Measurements from ENCODE around the gene CAMK2B. TPM values are rescaled to one million over a fixed set of nuclear protein-coding genes. Genes with fewer than 3 reads are reported as not detected.

Gene CAMK2B
- total RNA-seq, 1 donor from 2014 or later, result 31.8 TPM

GRCh38 chr7:44309271-44310091 is 15.9 kb downstream of the CAMK2B start:
- peak; percentile 47 for DNase-seq (ENCODE audit: low read depth)

- DNase-seq (ENCODE audit: low read depth), result peak; percentile 67
Measured at GRCh38 chr7:44308596-44309270, 16.7 kb downstream of the CAMK2B start.

GRCh38 chr7:44307905-44308595 is 17.3 kb downstream of the CAMK2B start:
- DNase-seq (ENCODE audit: low read depth), result no peak

- peak; percentile 93 for DNase-seq (ENCODE audit: low read depth)
Measured at GRCh38 chr7:44307301-44307900, 18.0 kb downstream of the CAMK2B start.

- no peak for DNase-seq (ENCODE audit: low read depth)
Measured at GRCh38 chr7:44306606-44307005, 18.8 kb downstream of the CAMK2B start.

- DNase-seq (ENCODE audit: low read depth), result no peak
Measured at GRCh38 chr7:44305564-44306507, 19.6 kb downstream of the CAMK2B start.

- DNase-seq (ENCODE audit: low read depth), result no peak
Measured at GRCh38 chr7:44294325-44295069, 30.9 kb downstream of the CAMK2B start.

GRCh38 chr7:44293561-44294324 is 31.7 kb downstream of the CAMK2B start:
- DNase-seq (ENCODE audit: low read depth), result no peak

- DNase-seq (ENCODE audit: low read depth), result no peak
Measured at GRCh38 chr7:44292876-44293560, 32.4 kb downstream of the CAMK2B start.

- no peak for DNase-seq (ENCODE audit: low read depth)
Measured at GRCh38 chr7:44292420-44292817, 33.0 kb downstream of the CAMK2B start.

- DNase-seq (ENCODE audit: low read depth), result no peak
Measured at GRCh38 chr7:44291733-44292419, 33.5 kb downstream of the CAMK2B start.

GRCh38 chr7:44291066-44291732 is 34.2 kb downstream of the CAMK2B start:
- no peak for DNase-seq (ENCODE audit: low read depth)

GRCh38 chr7:44290252-44290620 is 35.2 kb downstream of the CAMK2B start:
- DNase-seq (ENCODE audit: low read depth), result no peak

- no peak for DNase-seq (ENCODE audit: low read depth)
Measured at GRCh38 chr7:44289341-44290251, 35.8 kb downstream of the CAMK2B start.

GRCh38 chr7:44288811-44289340 is 36.5 kb downstream of the CAMK2B start:
- no peak for DNase-seq (ENCODE audit: low read depth)

GRCh38 chr7:44288381-44288685 is 37.1 kb downstream of the CAMK2B start:
- no peak for DNase-seq (ENCODE audit: low read depth)
